Neural progenitor cell (in vitro differentiated cells): Measurements from ENCODE around the gene LSM14B.

Experiments used
- CTCF ChIP-seq: fragments of 200-600 bp; sonication (generic); IDR thresholded peaks from 2 replicates; pipeline ENCODE4 v1.5.1; 2017; ENCODE audit warnings: antibody characterized with exemption, mild to moderate bottlenecking
- EZH2 ChIP-seq: fragments of 200-600 bp; sonication (generic); IDR thresholded peaks from 2 replicates; pipeline ENCODE4 v1.6.1; 2017; ENCODE audit warnings: antibody characterized with exemption, mild to moderate bottlenecking, moderate library complexity
- EZH2phosphoT487 ChIP-seq: fragments of 200-600 bp; sonication (generic); IDR thresholded peaks from 2 replicates; pipeline ENCODE4 v1.6.1; 2017; ENCODE audit warnings: antibody characterized with exemption

- TF ChIP-seq CTCF (no peak), EZH2 (no peak), EZH2phosphoT487 (no peak)
Measured at GRCh38 chr20:62129731-62130531, 7.7 kb downstream of the LSM14B start.
